PC-3 (cell line): ENCODE results near the gene MT1A. TPM values are rescaled to one million over a fixed set of nuclear protein-coding genes. Genes with fewer than 3 reads are reported as not detected.

Source experiments
- ATAC-seq: fragments of 200-7000 bp; cut with Tn5 transposase; 2 replicates; pipeline ENCODE4 v1.9.1; 2020; ENCODE audit warnings: mild to moderate bottlenecking, moderate library complexity
- BruUV-seq: library from RNA; stranded (reverse); fragments of 400-500 nt; replicated peaks from 2 replicates; lab custom pipeline; 2021; lab: Mats Ljungman, UMichigan
- CTCF ChIA-PET: fragments of 300-600 bp; sonication (Branson Sonifier 250); formaldehyde crosslinking; loops from one replicate; lab custom pipeline; 2022; ENCODE audit warnings: antibody characterized with exemption; lab: Charles Lee
- POLR2A ChIA-PET: fragments of 300-600 bp; sonication (Branson Sonifier 250); formaldehyde crosslinking; loops from one replicate; lab custom pipeline; 2022; ENCODE audit warnings: antibody characterized with exemption; ENCODE audit not compliant: unreplicated experiment; lab: Charles Lee
- DNase-seq: peaks from one replicate; pipeline ENCODE4 v3.0.0-alpha.2; 2015
- H2AFZ ChIP-seq: fragments of 300-600 bp; sonication (generic); 2 replicates; pipeline ENCODE4 v1.6.0; 2016; ENCODE audit warnings: antibody characterized with exemption, low read length
- H3F3A ChIP-seq: fragments of 300-600 bp; sonication (generic); one replicate; pipeline ENCODE4 v1.6.0; 2017; ENCODE audit warnings: antibody characterized with exemption, low read length, control low read depth, mild to moderate bottlenecking; ENCODE audit not compliant: unreplicated experiment
- H3K27ac ChIP-seq: fragments of 300-600 bp; sonication (generic); 2 replicates; pipeline ENCODE4 v1.5.1; 2016; ENCODE audit warnings: mild to moderate bottlenecking, low read length
- H3K27me3 ChIP-seq: fragments of 300-600 bp; sonication (generic); 2 replicates; pipeline ENCODE4 v1.6.1; 2016; ENCODE audit warnings: low read length, mixed read lengths
- H3K36me3 ChIP-seq: fragments of 300-600 bp; sonication (generic); 2 replicates; pipeline ENCODE4 v1.6.1; 2016; ENCODE audit warnings: low read depth, mixed run types, low read length, mixed read lengths
- H3K4me1 ChIP-seq: fragments of 300-600 bp; sonication (generic); 2 replicates; pipeline ENCODE4 v1.5.1; 2016; ENCODE audit warnings: low read length; ENCODE audit not compliant: insufficient read depth
- H3K4me2 ChIP-seq: fragments of 300-600 bp; sonication (generic); 2 replicates; pipeline ENCODE4 v1.6.0; 2016; ENCODE audit warnings: low read length
- H3K4me3 ChIP-seq: fragments of 300-600 bp; sonication (generic); 2 replicates; pipeline ENCODE4 v1.5.1; 2016; ENCODE audit warnings: mild to moderate bottlenecking, low read length, mixed read lengths
- H3K79me2 ChIP-seq: fragments of 300-600 bp; sonication (generic); 2 replicates; pipeline ENCODE4 v1.6.1; 2017; ENCODE audit warnings: low read length, mixed read lengths
- H3K9ac ChIP-seq: fragments of 300-600 bp; sonication (generic); 2 replicates; pipeline ENCODE4 v1.6.0; 2016; ENCODE audit warnings: mild to moderate bottlenecking, low read length
- H3K9me2 ChIP-seq: fragments of 300-600 bp; sonication (generic); replicated peaks from 2 replicates; pipeline ENCODE4 v1.6.1; 2016; ENCODE audit warnings: mixed run types, low read length, mixed read lengths
- H3K9me3 ChIP-seq: fragments of 300-600 bp; sonication (generic); 2 replicates; pipeline ENCODE4 v1.6.1; 2016; ENCODE audit warnings: low read length, mixed read lengths
- H4K20me1 ChIP-seq: fragments of 300-600 bp; sonication (generic); 2 replicates; pipeline ENCODE4 v1.6.1; 2016; ENCODE audit warnings: low read length, mixed read lengths
- CTCF ChIP-seq: fragments of 300-600 bp; sonication (generic); conservative IDR thresholded peaks from 2 replicates; pipeline ENCODE4 v1.5.1; 2017; ENCODE audit warnings: antibody characterized with exemption, low read depth, mild to moderate bottlenecking, low read length
- EZH2 ChIP-seq: fragments of 300-600 bp; sonication (generic); IDR thresholded peaks from one replicate; pipeline ENCODE4 v1.6.1; 2017; ENCODE audit warnings: antibody characterized with exemption, mild to moderate bottlenecking, low read length; ENCODE audit not compliant: unreplicated experiment
- EZH2phosphoT487 ChIP-seq: fragments of 300-600 bp; sonication (generic); IDR thresholded peaks from 2 replicates; pipeline ENCODE4 v1.6.1; 2018; ENCODE audit warnings: mild to moderate bottlenecking, antibody characterized with exemption, low read length, borderline replicate concordance
- intact Hi-C: fragments of 100-400 bp; cut with micrococcal nuclease; formaldehyde crosslinking; loops from 2 replicates; pipeline ENCODE4 v1.9.0; 2023
- total RNA-seq: library from RNA; depleted of rRNA; stranded (reverse); fragments of >200 nt; gene quantifications from 2 replicates; pipeline ENCODE4 v1.2.3, GENCODE V29; 2014

MT1A gene
- total RNA-seq, 1 experiment from 2014 or later, result not detected

- Histone ChIP-seq H3K4me1 (no peaks in the 10 kb centered on the region; the same call in 1 of the 2 replicates), H3K36me3 (no peaks in the 10 kb centered on the region), H3K4me2 (peak overlapping the region; percentile 80), H3K9me3 (no peaks in the 10 kb centered on the region), H3K4me3 (peak overlapping the region; percentile 67), H3K9me2 (no peaks in the 10 kb centered on the region), H3F3A (no peaks in the 10 kb centered on the region), H4K20me1 (no peaks in the 10 kb centered on the region), H3K79me2 (no peaks in the 10 kb centered on the region), H3K9ac (no peak overlapping the region; the same call in 1 of the 2 replicates), H2AFZ (no peak overlapping the region), H3K27me3 (no peaks in the 10 kb centered on the region), H3K27ac (no peak overlapping the region)
- POLR2A ChIA-PET, result no interaction called here
- intact Hi-C loops, result no loop called here
- TSS peak; percentile 48 for BruUV-seq
- DNase-seq (no peak), ATAC-seq (no peak)
- CTCF ChIA-PET, result no interaction called here
- TF ChIP-seq EZH2phosphoT487, result no peak
- TF ChIP-seq EZH2, result no peak
- TF ChIP-seq CTCF, result no peak
Measured at GRCh38 chr16:56632848-56633365, 5.6 kb upstream of the MT1A start.

- ChIA-PET CTCF (no interaction called here), POLR2A (no interaction called here)
- Histone ChIP-seq H3K9ac (no peak overlapping the region), H3F3A (no peaks in the 10 kb centered on the region), H3K79me2 (no peaks in the 10 kb centered on the region), H3K4me2 (no peak overlapping the region), H3K9me2 (no peaks in the 10 kb centered on the region), H3K4me3 (no peak overlapping the region), H2AFZ (no peak overlapping the region), H3K9me3 (no peaks in the 10 kb centered on the region), H4K20me1 (no peaks in the 10 kb centered on the region), H3K4me1 (no peaks in the 10 kb centered on the region; the same call in 1 of the 2 replicates), H3K27ac (no peak overlapping the region), H3K36me3 (no peaks in the 10 kb centered on the region), H3K27me3 (no peaks in the 10 kb centered on the region)
- TF ChIP-seq CTCF, result no peak
- TF ChIP-seq EZH2, result no peak
- TF ChIP-seq EZH2phosphoT487, result no peak
- no TSS peak for BruUV-seq
- intact Hi-C loops, result no loop called here
- DNase-seq, result no peak
- ATAC-seq, result no peak
Measured at GRCh38 chr16:56633535-56633934, 4.9 kb upstream of the MT1A start.

GRCh38 chr16:56634715-56635440 is 3.6 kb upstream of the MT1A start:
- CTCF ChIA-PET, result no interaction called here

More at GRCh38 chr16:56634715-56635440, 3.6 kb upstream of the MT1A start:
- ATAC-seq, result no peak
- POLR2A ChIA-PET, result no interaction called here
- no TSS peak for BruUV-seq
- H3K9me2 ChIP-seq, result no peaks in the 10 kb centered on the region
- H2AFZ ChIP-seq, result no peak overlapping the region
- peaks cover 4% of the 10 kb centered on the region for H3K4me1 ChIP-seq
- H3K9me3 ChIP-seq, result no peaks in the 10 kb centered on the region
- H3K4me2 ChIP-seq, result no peak overlapping the region
- intact Hi-C loops, result no loop called here
- H3K4me3 ChIP-seq, result no peak overlapping the region
- no peak overlapping the region for H3K9ac ChIP-seq
- H3K27ac ChIP-seq, result no peak overlapping the region
- no peaks in the 10 kb centered on the region for H3K27me3 ChIP-seq
- TF ChIP-seq CTCF (no peak), EZH2 (no peak), EZH2phosphoT487 (no peak)
- H3F3A ChIP-seq, result no peaks in the 10 kb centered on the region
- no peaks in the 10 kb centered on the region for H3K36me3 ChIP-seq
- no peaks in the 10 kb centered on the region for H3K79me2 ChIP-seq
- no peak for DNase-seq
- H4K20me1 ChIP-seq, result no peaks in the 10 kb centered on the region
